Measurements from ENCODE around the gene ZNF222. TPM values are rescaled to one million over a fixed set of nuclear protein-coding genes. Genes with fewer than 3 reads are reported as not detected.

Gene ZNF222
- total RNA-seq, 3 donors from 2014 or later (not counting 1 experiment from before 2014, with no cell fraction given) = 5.6 to 7.6 (median 5.7) TPM

- peaks cover 9% of the 10 kb centered on the region for H3K4me1 ChIP-seq (ENCODE audit: control insufficient read depth, insufficient read depth, low read length)
- WGBS (ENCODE audit: insufficient coverage) = 2% methylated on average over 39 of the region's 40 CpGs
- intact Hi-C loops (cut with micrococcal nuclease) = loop anchor here (1.0 kb wide), 1 partner anchor 18 kb away; the partner anchor contains the start of gene ZNF230
- peak; percentile 56 to 86 for DNase-seq
- no peaks in the 10 kb centered on the region for H3K27me3 ChIP-seq (ENCODE audit: control insufficient read depth, insufficient read depth, low read length)
- H3K4me3 ChIP-seq (ENCODE audit: low read length) = peak within 1 kb of the TSS; percentile 75
- Mint-ChIP-seq H3K27ac (peak within 1 kb of the TSS; percentile 63 to 90), H3K27me3 (ENCODE audit: low read depth in 2 of 2) (no peaks in the 10 kb centered on the region), H3K36me3 (peaks cover 9% of the 10 kb centered on the region), H3K9me3 (no peaks in the 10 kb centered on the region), H3K4me1 (peaks cover 0 to 5% of the 10 kb centered on the region in 2 donors), H3K4me3 (peak within 1 kb of the TSS; percentile 91)
- H3K36me3 ChIP-seq (ENCODE audit: control insufficient read depth, insufficient read depth, low read length) = peaks cover 7% of the 10 kb centered on the region
- TF ChIP-seq CTCF (IDR thresholded peaks at IDR 0.05) = no peak
- peak; percentile 90 to 92 (median 91) for ATAC-seq
- H3K9me3 ChIP-seq (ENCODE audit: control insufficient read depth, insufficient read depth, low read length) = no peaks in the 10 kb centered on the region
- H3K27ac ChIP-seq (ENCODE audit: low read length) = peak within 1 kb of the TSS; percentile 49
These were observed 41.1 kb upstream of the ZNF222 start, which contains the start of gene ZNF155 for GRCh38 chr19:43983912-43984686. Gene ZNF155, plus strand, starts transcription at chr19:43984188. Its CDS starts 4,356 bp downstream, at chr19:43988544.

- H3K36me3 Mint-ChIP-seq = peaks cover 14% of the 10 kb centered on the region
- Histone ChIP-seq H3K27ac (ENCODE audit: low read length) (peak overlapping the region; percentile 49), H3K27me3 (ENCODE audit: control insufficient read depth, insufficient read depth, low read length) (no peaks in the 10 kb centered on the region), H3K36me3 (ENCODE audit: control insufficient read depth, insufficient read depth, low read length) (peaks cover 12% of the 10 kb centered on the region), H3K9me3 (ENCODE audit: control insufficient read depth, insufficient read depth, low read length) (no peaks in the 10 kb centered on the region), H3K4me1 (ENCODE audit: control insufficient read depth, insufficient read depth, low read length) (peaks cover 9% of the 10 kb centered on the region), H3K4me3 (ENCODE audit: low read length) (peak overlapping the region; percentile 75)
- peak overlapping the region; percentile 63 to 90 for H3K27ac Mint-ChIP-seq
- ATAC-seq (peak in 2 of 3 donors; percentile 7 to 9), DNase-seq (peak in 1 of 2 donors; percentile 24)
- WGBS (ENCODE audit: insufficient coverage) = 6% methylated on average over 14 of the region's 14 CpGs
- intact Hi-C loops (cut with micrococcal nuclease) = loop anchor here (1.0 kb wide), 1 partner anchor 18 kb away; the partner anchor contains the start of gene ZNF230
- peaks cover 0 to 5% of the 10 kb centered on the region in 2 donors for H3K4me1 Mint-ChIP-seq
- peak overlapping the region; percentile 91 for H3K4me3 Mint-ChIP-seq
- no peaks in the 10 kb centered on the region for H3K9me3 Mint-ChIP-seq
- no peaks in the 10 kb centered on the region for H3K27me3 Mint-ChIP-seq (ENCODE audit: low read depth in 2 of 2)
- no peak for TF ChIP-seq CTCF (IDR thresholded peaks at IDR 0.05)
These were observed 40.5 kb upstream of the ZNF222 start for GRCh38 chr19:43984687-43985000.

- no peak overlapping the region for H3K4me3 Mint-ChIP-seq
- Histone ChIP-seq H3K9me3 (ENCODE audit: control insufficient read depth, insufficient read depth, low read length) (peaks cover 12% of the 10 kb centered on the region), H3K27ac (ENCODE audit: low read length) (no peak overlapping the region), H3K4me1 (ENCODE audit: control insufficient read depth, insufficient read depth, low read length) (peaks cover 7% of the 10 kb centered on the region), H3K36me3 (ENCODE audit: control insufficient read depth, insufficient read depth, low read length) (peaks cover 34% of the 10 kb centered on the region), H3K4me3 (ENCODE audit: low read length) (no peak overlapping the region), H3K27me3 (ENCODE audit: control insufficient read depth, insufficient read depth, low read length) (no peaks in the 10 kb centered on the region)
- intact Hi-C loops (cut with micrococcal nuclease) = no loop called here
- peaks cover 0 to 3% of the 10 kb centered on the region in 2 donors for H3K27me3 Mint-ChIP-seq (ENCODE audit: low read depth in 2 of 2)
- ATAC-seq = no peak
- H3K27ac Mint-ChIP-seq = no peak overlapping the region
- no peak for DNase-seq
- TF ChIP-seq CTCF (IDR thresholded peaks at IDR 0.05) = no peak
- 88% methylated on average over 10 of the region's 10 CpGs for WGBS (ENCODE audit: insufficient coverage)
- peaks cover 17% of the 10 kb centered on the region for H3K36me3 Mint-ChIP-seq
- H3K4me1 Mint-ChIP-seq = peaks cover 9 to 10% of the 10 kb centered on the region in 2 donors
- H3K9me3 Mint-ChIP-seq = peaks cover 9 to 13% of the 10 kb centered on the region in 2 donors
These were observed 27.4 kb upstream of the ZNF222 start for GRCh38 chr19:43997631-43998290.

Data from natural killer cell (primary cell).